ENCODE measurements around the gene EML4. TPM values are rescaled to one million over a fixed set of nuclear protein-coding genes. Genes with fewer than 3 reads are reported as not detected.
A peak's percentile ranks its signal among the peaks of the same experiment; 100 is the strongest.

The EML4 gene
- total and polyA plus RNA-seq, 2 of the 13 experiments (the other 11 are each of a cell fraction or from before 2014, with no cell fraction given), result 243 to 476 TPM

GRCh38 chr2:42132966-42133641 is 36.0 kb upstream of the EML4 start (continued):
- TF ChIP-seq TBX2 (CRISPR knock-in tag; IDR thresholded peaks at IDR 0.05; ENCODE audit: borderline replicate concordance) (peak; percentile 99), THAP9 (CRISPR knock-in tag; IDR thresholded peaks at IDR 0.05; ENCODE audit: borderline replicate concordance) (peak; percentile 93; the same call in 1 of the 2 replicates), ETV6 (CRISPR knock-in tag; conservative IDR thresholded peaks at IDR 0.05) (no peak; the same call in none of the 2 replicates), ZNF75D (CRISPR knock-in tag; IDR thresholded peaks at IDR 0.05; ENCODE audit: borderline replicate concordance) (no peak), KLF15 (CRISPR knock-in tag; IDR thresholded peaks at IDR 0.05; ENCODE audit: borderline replicate concordance) (no peak), NFRKB (IDR thresholded peaks at IDR 0.05) (no peak), HIC2 (CRISPR knock-in tag; IDR thresholded peaks at IDR 0.05; ENCODE audit: low read depth) (peak; percentile 93; the same call in 1 of the 2 replicates), ZNF879 (CRISPR knock-in tag; IDR thresholded peaks at IDR 0.05) (peak; percentile 97), AGO1 (IDR thresholded peaks at IDR 0.05; ENCODE audit: low read depth, low read length, poor library complexity, severe bottlenecking) (no peak), TP53 (CRISPR knock-in tag; conservative IDR thresholded peaks at IDR 0.05) (peak; percentile 90; the same call in 1 of the 2 replicates), NCOA5 (CRISPR knock-in tag; IDR thresholded peaks at IDR 0.05) (no peak), GTF2F1 (IDR thresholded peaks at IDR 0.05; ENCODE audit: low read length) (no peak), PHB2 (IDR thresholded peaks at IDR 0.05; ENCODE audit: partially characterized antibody) (no peak), ZNF510 (CRISPR knock-in tag; IDR thresholded peaks at IDR 0.05; ENCODE audit: low read depth) (no peak)
- TF ChIP-seq, protein P1, sequence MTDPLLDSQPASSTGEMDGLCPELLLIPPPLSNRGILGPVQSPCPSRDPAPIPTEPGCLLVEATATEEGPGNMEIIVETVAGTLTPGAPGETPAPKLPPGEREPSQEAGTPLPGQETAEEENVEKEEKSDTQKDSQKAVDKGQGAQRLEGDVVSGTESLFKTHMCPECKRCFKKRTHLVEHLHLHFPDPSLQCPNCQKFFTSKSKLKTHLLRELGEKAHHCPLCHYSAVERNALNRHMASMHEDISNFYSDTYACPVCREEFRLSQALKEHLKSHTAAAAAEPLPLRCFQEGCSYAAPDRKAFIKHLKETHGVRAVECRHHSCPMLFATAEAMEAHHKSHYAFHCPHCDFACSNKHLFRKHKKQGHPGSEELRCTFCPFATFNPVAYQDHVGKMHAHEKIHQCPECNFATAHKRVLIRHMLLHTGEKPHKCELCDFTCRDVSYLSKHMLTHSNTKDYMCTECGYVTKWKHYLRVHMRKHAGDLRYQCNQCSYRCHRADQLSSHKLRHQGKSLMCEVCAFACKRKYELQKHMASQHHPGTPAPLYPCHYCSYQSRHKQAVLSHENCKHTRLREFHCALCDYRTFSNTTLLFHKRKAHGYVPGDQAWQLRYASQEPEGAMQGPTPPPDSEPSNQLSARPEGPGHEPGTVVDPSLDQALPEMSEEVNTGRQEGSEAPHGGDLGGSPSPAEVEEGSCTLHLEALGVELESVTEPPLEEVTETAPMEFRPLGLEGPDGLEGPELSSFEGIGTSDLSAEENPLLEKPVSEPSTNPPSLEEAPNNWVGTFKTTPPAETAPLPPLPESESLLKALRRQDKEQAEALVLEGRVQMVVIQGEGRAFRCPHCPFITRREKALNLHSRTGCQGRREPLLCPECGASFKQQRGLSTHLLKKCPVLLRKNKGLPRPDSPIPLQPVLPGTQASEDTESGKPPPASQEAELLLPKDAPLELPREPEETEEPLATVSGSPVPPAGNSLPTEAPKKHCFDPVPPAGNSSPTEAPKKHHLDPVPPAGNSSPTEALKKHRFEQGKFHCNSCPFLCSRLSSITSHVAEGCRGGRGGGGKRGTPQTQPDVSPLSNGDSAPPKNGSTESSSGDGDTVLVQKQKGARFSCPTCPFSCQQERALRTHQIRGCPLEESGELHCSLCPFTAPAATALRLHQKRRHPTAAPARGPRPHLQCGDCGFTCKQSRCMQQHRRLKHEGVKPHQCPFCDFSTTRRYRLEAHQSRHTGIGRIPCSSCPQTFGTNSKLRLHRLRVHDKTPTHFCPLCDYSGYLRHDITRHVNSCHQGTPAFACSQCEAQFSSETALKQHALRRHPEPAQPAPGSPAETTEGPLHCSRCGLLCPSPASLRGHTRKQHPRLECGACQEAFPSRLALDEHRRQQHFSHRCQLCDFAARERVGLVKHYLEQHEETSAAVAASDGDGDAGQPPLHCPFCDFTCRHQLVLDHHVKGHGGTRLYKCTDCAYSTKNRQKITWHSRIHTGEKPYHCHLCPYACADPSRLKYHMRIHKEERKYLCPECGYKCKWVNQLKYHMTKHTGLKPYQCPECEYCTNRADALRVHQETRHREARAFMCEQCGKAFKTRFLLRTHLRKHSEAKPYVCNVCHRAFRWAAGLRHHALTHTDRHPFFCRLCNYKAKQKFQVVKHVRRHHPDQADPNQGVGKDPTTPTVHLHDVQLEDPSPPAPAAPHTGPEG (CRISPR knock-in tag; IDR thresholded peaks at IDR 0.05), result peak; percentile 98
- TF ChIP-seq, protein P2, sequence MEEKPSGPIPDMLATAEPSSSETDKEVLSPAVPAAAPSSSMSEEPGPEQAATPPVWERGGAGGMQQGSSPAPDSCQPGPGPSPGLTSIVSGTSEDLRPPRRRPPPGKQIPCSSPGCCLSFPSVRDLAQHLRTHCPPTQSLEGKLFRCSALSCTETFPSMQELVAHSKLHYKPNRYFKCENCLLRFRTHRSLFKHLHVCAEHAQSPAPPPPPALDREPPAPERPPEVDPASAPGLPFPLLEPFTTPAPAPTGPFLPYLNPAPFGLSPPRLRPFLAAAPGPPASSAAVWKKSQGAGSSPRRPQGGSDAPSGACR (CRISPR knock-in tag; IDR thresholded peaks at IDR 0.05), result peak; percentile 68

All from HepG2 (cell line).